ENCODE data around the gene POTEC. TPM values are rescaled to one million over a fixed set of nuclear protein-coding genes. Genes with fewer than 3 reads are reported as not detected.
"Not testable (repeated sequence)": the region's sequence is repeated elsewhere in the genome, so short reads cannot be mapped to it uniquely, and the experiment has no call there.

The POTEC gene
- under 1 TPM in 2 of 4 donors, not detected in 2; 0.04 to 0.10 TPM for polyA plus RNA-seq (ENCODE audit: insufficient read length in 4 of 4)

DNA sequence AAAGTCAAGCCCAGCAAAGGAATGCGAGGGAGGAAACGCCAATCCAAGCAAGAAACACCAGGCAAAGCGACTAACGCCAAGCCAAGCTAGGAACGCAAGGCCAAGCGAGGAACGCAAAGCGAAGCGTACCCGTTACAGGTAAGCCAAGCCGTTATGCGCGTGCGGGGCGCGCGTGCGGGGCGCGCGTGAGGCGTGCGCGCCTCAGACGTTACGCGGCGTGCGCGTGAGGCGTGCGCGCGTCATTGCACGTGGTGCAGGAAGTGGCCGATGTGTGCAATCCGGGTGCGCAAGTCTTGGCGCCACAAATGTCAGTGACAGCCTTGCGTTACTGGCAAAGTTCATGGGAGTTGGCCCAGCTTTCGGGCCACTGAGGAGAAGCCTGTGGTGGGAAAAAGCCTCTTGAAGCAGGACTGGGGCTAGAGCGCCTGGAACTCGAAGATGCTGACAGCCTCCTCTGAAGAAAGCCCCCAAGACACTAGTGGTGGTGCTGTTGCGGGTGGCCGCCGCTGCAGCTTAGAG lies at the start of gene POTEC:
Gene POTEC (minus strand): TSS at position 155 of the 519 bp plus-strand sequence. CDS start 454 bp downstream, outside the sequence.
- DNase-seq (ENCODE audit: low read depth in 4 of 4, low spot score in 3 of 4) = not testable (repeated sequence)

DNA sequence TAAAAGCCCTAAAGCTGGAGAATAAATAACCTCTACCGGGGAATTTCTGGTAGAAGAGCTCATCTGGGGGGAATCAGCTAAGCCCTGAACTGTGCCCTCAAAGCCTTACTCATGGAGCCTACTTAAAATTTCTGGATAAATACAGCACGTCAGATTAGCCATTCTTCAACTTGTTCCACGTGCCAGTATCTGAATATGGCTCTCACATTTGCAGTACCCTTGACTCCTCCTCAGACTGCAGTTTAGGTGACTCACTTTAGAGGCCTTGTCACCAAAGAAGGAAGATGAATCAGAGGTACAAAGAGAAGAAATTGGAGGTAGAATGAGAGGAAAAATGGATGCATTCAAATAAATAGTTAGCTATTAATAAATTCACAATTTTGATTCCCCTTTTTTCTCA lies 34.6 kb upstream of the POTEC start:
- no peak for DNase-seq (ENCODE audit: low read depth in 4 of 4, low spot score in 3 of 4)

DNA sequence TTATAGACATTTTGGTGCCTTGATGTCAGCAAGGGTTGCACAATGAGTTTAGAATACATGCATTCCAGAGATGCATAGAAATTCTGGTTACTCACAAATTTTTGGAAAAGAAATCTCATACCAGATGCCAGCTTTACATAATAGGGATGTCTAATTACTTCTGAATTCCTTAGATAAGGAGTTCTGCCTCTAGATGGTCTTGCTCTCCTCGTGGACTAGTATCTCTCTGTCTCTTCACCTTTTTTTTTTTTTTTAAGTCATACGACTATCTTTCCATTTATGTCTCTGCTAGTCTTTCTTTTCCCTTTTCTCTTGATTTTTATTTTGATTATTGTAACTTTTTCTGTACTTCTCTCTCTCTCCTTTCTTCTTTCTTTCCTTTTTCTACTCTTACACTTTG lies 16.1 kb upstream of the POTEC start:
- not testable (repeated sequence) for DNase-seq (ENCODE audit: low read depth in 4 of 4, low spot score in 3 of 4)

DNA sequence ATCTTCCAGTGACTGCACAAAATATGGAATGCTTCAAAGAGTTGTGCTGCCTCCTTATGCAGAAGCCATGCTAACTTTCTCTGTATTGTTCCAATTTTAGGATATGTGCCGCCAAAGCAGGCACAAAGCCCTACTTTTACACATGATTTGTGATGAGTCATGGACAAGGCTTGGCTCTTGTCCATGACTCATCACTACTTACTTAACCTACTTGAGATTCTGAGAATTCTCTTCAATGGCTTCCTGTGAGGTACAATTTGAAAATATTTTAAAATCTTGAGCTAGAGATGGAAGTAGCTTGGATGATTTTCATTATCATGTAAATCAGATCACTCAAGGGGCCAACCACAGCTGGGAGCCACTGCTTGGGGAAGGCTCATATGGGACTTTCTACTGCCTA lies 11.7 kb downstream of the POTEC start:
- not testable (repeated sequence) for DNase-seq (ENCODE audit: low read depth in 4 of 4, low spot score in 3 of 4)

DNA sequence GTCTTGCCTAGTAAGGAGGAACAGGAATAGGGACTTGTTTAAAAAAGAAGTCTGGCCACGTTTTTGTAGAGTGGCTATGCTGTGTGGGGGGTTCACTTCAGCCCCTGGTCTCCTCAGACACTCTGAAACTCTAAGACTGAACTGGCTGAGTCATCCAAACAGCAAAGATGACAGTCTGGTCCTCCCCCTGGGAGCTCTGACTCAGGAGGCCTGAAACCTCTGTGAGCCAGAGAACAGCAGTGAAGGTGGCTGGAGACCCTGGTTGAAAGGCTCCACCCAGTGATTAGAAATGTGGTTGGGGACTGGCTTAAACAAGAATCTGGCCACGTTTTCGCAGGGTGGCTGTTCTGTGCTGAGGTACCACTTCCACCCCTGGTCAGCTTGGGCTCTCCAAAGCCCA lies 32.7 kb downstream of the POTEC start:
- DNase-seq (ENCODE audit: low read depth in 4 of 4, low spot score in 3 of 4) = not testable (repeated sequence)

DNA sequence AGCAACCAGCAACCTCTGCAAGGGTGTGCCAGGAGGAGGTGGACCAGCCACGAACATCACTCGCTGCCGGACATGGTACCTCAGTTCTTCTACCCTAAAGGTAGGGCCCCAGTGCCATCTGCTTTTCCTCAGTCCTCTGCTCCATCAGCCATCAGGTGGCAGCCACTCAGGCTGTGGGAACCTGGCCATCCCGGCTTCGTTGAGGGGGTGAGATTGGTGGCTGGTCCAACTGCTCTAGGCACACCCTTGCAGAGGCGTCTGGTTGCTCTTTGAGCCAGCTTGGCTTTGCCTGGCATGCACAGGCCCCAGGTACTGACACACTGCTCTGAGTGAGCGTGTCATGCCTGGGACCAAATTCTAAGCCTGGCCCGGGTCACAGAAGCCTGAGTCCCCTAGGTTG lies 39.7 kb downstream of the POTEC start:
- DNase-seq (ENCODE audit: low read depth in 4 of 4, low spot score in 3 of 4) = not testable (repeated sequence)

DNA sequence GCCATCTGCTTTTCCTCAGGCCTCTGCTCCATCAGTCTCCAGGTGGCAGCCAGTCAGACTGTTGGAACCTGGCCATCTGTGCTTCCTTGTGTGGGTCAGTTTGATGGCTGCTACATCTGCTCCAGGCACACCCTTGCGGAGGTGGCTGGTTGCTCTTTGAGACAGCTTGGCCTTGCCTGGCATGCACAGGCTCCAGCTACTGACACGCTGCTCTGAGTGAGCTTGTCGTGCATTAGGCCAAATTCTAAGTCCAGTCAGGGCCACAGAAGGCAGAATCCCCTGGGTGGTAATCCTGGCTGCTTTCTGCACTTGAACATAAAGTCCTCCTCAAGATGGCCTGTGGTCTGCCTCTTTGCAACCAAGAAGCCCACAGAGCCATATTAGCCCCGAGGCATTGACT lies 41.5 kb downstream of the POTEC start:
- not testable (repeated sequence) for DNase-seq (ENCODE audit: low read depth in 4 of 4, low spot score in 3 of 4)

DNA sequence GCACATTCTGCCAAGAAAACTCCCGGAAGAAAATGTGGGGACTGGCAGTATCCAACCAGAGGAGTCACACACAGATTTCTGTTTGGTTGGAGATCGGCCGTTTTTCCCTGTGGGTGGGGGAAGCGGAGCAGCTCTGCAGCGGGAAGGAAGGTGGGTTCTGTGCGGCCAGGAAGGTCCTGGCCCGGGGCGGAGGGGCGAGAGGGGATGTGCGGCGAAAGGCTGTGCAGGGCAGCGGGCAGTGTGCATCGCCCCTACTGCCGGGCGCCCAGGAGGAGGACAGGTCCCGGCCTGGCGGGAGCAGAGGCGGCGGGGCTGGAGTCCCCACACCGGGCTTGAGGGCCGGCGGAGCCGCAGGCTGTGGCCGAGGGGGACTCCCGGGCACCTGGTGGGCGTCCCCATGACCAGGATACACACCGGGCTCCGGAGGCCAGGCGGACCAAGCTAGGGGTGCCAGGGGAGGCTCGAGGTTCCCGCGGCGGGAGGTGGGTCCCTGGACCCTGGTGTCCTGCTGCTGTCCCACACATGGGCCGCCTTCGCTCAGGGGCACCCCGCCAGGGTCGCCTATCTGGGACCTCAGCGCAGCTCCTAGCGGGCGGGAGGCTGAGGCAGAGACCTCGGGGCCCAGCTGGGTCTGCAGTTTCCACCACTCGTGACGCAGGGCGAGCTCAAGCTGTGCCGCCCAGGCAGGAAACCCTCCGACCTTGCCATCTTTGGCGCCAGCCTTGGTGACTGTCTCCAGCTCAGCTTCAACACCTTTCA lies 54.0 kb downstream of the POTEC start:
- not testable (repeated sequence) for DNase-seq (ENCODE audit: low read depth in 4 of 4, low spot score in 3 of 4)

DNA sequence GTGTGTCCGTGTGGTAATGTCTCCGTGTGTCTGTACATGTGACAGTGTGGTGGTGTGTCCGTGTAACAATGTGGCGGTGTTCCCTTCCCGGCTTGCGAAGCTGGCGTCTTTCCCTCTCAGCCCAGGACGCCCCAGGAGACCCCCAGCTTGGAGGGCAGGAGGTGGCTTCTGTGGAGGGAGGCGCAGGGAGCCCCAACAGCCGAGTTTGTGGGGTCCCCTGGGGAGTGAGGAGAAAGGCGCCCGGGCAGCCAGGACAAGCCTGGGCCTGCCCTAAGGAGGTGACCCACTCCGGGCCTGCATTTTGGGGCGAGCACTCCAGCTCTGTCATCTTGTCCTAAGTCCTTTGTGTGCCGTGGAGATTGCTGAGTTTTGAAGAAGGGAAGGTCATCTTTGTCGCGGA lies 54.6 kb downstream of the POTEC start:
- not testable (repeated sequence) for DNase-seq (ENCODE audit: low read depth in 4 of 4, low spot score in 3 of 4)

DNA sequence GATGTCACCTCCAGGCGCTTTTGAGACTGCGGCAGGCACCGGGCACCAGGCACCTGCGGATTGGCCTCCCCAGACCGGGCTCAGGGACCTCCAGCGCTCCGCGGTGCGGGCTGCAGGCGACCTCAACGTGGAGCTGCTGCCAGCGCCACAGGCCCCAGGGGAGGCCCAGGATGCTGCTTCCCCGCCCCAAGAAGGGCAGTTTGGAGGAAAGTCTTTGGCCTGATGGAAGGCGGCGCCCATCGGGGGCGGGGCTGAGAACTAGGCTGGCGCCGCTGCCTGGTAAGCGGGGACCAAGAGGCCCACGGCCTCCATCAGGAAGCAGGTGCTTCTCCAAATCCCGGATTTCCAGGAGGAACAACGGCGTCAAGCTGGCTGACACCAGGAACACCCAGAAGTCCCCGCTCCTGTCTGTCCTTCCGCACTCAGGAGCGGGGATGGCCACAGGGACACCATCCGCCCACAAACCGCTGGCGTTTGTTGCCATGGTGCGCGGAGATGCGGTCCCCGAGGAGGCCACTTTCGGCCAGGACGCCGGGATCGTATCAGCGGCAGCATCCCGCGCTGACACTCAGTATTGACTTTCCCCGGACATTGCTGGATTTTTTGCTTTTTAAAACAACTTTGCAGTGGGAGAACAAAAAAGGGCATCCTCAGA lies 56.3 kb downstream of the POTEC start:
- not testable (repeated sequence) for DNase-seq (ENCODE audit: low read depth in 4 of 4, low spot score in 3 of 4)

DNA sequence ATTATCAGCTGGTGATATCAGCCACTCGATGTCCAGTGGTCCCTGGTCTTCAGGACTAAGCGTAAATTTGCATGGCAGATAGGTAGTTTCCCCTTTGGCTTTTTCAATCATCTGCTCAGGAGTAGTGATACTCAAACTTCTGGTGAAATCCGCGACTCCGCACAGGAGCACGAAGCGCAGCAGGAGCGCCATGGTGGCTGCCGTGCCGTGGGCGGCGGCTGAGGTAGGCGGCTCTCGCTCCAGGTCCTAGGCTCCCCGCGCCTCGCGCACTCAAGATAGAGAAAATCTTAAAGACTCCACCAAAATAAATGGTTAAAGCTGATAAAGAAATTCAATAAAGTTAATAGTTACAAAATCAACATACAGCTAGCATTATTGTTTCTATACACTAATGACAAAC lies 64.3 kb downstream of the POTEC start:
- not testable (repeated sequence) for DNase-seq (ENCODE audit: low read depth in 4 of 4, low spot score in 3 of 4)

DNA sequence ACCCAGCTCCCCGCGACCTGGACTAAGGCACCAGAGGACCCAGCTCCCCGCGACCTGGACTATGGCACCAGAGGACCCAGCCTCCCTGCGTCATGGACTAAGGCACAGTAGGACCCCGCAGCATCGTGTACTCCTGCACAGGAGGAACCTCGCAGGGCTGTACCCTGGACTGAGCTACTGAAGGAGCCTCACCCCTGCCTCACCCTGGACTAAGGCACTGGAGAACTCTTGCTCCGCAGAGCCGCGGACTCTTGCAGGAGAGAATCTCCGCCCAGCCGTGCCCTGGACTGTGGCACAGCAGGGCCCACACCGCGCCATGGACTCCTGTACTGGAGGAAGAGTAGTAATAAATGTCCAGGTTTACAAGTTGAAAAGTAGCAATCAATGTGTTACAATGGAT lies 67.9 kb downstream of the POTEC start:
- DNase-seq (ENCODE audit: low read depth in 4 of 4, low spot score in 3 of 4) = not testable (repeated sequence)

DNA sequence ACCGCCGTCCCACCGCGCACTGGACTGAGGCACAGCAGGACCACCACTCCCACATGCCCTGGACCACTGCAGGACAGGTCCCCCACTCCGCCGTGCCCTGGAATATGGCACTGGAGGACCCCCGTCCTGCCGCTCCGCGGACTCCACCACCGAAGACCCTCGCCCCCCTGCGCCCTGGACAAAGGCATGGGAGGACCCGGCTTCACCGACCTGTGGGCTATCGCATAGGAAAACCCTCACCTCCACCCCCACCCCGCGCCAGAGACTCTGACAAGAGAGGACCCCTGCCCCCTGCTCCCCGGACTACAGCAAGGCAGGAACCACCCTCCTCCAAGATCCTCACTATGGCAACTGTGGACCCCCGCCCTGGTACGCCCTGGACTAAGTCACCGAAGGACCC lies 68.6 kb downstream of the POTEC start:
- not testable (repeated sequence) for DNase-seq (ENCODE audit: low read depth in 4 of 4, low spot score in 3 of 4)

DNA sequence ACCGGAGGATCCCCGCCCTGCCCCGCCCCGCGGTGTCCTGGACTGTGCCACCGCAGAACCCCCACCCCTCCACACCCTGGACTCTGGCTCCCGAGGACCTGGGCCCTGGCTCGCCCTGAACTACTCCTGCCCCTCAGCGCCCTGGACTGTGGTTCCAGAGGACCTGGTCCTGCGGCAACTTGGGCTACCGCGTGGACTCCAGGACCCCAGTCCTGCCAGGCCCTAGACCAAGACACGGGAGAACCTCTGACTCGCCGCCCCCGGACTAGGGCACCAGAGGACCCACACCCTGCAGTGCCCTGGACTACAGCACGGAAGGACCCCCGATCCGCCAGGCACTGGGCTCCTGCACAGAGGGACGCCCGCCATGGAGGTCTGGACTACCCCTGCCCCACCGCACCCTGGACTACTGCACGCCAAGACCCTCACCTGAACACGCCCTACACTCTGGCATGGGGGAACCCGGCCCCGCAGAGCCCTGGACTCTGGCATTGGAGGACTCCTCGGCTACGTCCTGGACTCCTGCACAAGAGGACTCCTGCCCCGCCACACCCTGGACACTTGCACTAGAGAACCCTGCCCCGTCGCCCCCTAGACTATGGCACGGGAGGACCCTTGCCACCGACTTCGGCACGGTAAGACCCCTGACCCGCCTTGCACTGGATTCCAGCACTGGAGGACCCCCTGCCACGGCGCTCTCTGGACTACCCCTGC lies 69.2 kb downstream of the POTEC start:
- not testable (repeated sequence) for DNase-seq (ENCODE audit: low read depth in 4 of 4, low spot score in 3 of 4)

DNA sequence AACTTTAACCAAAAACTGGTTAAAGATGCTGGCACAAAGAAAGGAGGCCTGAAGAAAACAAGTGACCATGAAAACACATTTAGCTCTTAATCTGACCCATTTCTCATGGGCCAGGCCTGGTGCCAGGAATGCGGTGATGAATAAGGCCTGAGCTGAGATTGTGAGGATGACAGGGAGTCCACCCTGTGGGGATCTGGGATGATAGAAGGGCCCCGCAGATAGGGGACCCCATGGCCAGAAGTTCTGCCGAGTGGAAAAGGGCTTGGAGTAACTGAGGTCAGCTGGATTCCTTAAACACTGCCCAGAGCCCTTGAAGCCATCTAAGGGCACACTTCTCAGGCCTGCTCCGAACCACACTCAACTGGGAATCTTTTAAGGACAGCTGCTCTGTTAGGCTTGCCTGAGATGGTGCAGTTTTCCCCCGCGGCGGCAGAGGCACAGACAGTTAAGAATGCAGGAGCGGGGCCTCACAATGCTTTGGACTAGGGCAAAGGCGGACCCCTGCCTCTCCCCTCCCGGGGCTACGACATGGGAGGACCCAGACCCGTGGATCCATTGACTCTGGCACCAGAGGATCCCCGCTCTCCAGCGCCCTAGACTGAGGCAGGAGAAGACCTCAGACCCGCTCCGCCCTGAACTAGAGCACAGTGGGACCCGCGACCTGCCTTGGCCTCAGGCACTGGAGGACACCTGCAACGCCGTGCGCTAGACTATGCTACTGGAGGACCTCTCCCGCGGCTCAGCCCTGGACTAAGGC lies 70.0 kb downstream of the POTEC start:
- DNase-seq (ENCODE audit: low read depth in 4 of 4, low spot score in 3 of 4) = not testable (repeated sequence)

DNA sequence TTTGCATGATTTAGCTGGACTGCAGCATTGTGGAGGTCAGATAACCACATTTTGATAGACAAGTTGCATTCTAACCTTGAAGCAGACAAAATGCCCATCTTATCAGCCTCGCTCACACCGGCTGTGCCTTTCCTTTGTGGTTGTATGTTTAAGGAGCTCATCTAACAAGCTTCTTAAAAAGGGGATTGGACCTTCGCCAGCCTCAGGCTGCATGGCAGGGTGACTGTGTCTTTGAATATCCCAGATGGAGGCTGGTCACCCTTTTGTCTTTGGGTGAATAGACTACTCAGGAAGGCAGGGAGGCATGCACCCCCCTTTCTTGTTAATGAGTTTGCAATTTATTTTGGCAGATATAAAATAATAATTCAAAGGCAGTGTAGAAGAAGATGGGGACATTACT lies 72.1 kb downstream of the POTEC start:
- not testable (repeated sequence) for DNase-seq (ENCODE audit: low read depth in 4 of 4, low spot score in 3 of 4)

DNA sequence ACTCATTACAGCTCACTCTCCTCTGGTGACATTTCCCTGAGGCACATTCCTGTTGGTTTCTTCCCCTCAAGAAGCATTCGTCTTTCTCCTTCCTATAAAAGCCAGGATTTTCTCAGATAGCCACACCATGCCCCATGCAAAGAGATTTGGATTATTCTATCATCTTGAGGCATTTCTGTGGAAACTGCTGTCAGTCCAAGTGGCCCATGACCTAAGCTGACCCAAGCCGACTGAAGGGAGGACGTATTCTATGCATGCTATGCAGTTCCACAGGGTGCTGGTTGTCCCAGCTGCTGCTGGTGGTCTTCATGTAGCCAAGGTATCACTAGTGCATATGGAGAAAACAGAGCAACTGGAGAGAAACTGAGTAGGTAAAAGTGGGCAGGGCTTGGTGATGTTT lies 73.0 kb downstream of the POTEC start:
- DNase-seq (ENCODE audit: low read depth in 4 of 4, low spot score in 3 of 4) = not testable (repeated sequence)

DNA sequence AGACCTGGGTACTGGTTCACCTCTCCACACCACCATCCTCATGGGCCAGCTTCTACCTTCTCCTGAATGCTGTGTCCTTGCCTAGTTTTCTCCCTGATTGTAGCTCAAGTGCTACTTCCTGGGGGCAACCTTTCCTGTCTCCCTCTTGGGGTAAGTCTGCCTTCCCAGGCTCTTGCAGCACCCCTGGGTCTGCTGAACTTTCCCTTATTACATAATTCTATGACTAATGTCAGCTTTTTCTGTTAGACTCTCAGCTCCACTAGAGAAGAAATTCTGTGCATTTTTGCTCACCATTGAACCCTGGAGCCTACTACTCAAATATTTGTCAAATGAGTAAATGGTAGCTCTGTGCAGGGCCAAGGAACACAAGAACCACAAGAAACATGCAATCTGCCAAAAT lies 73.4 kb downstream of the POTEC start:
- DNase-seq (ENCODE audit: low read depth in 4 of 4, low spot score in 3 of 4) = not testable (repeated sequence)

DNA sequence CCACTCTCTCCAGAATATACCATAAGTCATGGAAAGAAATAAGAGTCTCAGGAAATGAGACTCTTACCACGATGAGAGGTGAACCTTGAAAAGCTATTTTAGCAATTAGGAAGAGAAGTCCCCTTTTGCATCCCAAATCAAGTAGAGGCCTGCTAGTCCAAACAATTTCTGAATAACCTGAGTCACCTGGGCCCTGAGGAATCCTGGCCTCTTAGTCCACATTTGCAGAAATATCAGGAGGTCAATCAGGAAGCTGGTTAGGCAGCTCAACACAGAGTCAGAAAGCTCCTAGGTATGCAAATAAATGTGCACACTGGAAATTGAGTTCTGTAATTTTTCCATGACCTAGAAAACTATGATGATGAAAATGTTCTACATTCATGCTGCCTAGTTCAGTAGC lies 77.4 kb downstream of the POTEC start:
- DNase-seq (ENCODE audit: low read depth in 4 of 4, low spot score in 3 of 4) = not testable (repeated sequence)
